ENCODE data around the gene RBP2. TPM values are rescaled to one million over a fixed set of nuclear protein-coding genes. Genes with fewer than 3 reads are reported as not detected.

RBP2 gene
- polyA plus RNA-seq, 2 of the 4 experiments (the other 2 are of a cell fraction): not detected

DNA sequence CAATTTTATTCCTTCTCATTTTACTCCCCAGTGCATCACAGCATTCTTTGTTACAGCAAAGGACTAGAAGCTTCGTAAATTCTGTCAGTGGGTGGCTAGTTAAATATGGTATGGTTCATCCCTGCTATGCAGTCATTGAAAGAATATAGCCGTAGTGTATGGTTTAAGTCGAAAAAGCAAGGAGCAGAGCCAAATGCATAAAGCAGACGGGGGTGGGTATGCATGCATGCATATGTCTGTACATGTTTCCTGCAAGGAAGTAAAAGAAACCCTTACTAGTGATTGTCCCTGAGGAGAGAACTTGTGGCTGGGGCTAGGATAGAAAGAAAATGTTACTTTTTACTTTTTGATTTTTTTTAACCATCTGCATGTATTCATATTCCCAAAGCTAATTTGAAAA, 19.9 kb downstream of the RBP2 start:
- no peak for TF ChIP-seq JUN (IDR thresholded peaks at IDR 0.05)
- TF ChIP-seq, protein P1, sequence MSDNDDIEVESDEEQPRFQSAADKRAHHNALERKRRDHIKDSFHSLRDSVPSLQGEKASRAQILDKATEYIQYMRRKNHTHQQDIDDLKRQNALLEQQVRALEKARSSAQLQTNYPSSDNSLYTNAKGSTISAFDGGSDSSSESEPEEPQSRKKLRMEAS (IDR thresholded peaks at IDR 0.05): no peak
- TF ChIP-seq, protein P2, sequence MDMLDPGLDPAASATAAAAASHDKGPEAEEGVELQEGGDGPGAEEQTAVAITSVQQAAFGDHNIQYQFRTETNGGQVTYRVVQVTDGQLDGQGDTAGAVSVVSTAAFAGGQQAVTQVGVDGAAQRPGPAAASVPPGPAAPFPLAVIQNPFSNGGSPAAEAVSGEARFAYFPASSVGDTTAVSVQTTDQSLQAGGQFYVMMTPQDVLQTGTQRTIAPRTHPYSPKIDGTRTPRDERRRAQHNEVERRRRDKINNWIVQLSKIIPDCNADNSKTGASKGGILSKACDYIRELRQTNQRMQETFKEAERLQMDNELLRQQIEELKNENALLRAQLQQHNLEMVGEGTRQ (IDR thresholded peaks at IDR 0.05): no peak
- TF ChIP-seq CHD4 (IDR thresholded peaks at IDR 0.05; ENCODE audit: borderline replicate concordance): no peak
- TF ChIP-seq EHF (CRISPR knock-in tag; IDR thresholded peaks at IDR 0.05): no peak
- TF ChIP-seq MAFK (IDR thresholded peaks at IDR 0.05; ENCODE audit: partially characterized antibody): no peak
- TF ChIP-seq TFCP2L1 (CRISPR knock-in tag; IDR thresholded peaks at IDR 0.05): no peak
- no peak for TF ChIP-seq HEYL (CRISPR knock-in tag; IDR thresholded peaks at IDR 0.05)
- Histone ChIP-seq H3K4me2 (no peak overlapping the region), H3K4me1 (no peaks in the 10 kb centered on the region), H3K27ac (no peak overlapping the region), H3K9me3 (no peaks in the 10 kb centered on the region), H3K4me3 (no peak overlapping the region)
- FAIRE-seq (no peak), DNase-seq (ENCODE audit: low read depth in 1 of 2, low spot score in 1 of 2) (no peak), ATAC-seq (no peak)
- ChIA-PET CTCF (interaction anchor here (2.1 kb wide), 1 partner anchor 105 kb away, joined by 8 read pairs; no protein-coding TSS in a partner anchor), POLR2A (no interaction called here)
- WGBS (ENCODE audit: missing lambda C conversion rate): 50% methylated on average over 4 of the region's 4 CpGs

DNA sequence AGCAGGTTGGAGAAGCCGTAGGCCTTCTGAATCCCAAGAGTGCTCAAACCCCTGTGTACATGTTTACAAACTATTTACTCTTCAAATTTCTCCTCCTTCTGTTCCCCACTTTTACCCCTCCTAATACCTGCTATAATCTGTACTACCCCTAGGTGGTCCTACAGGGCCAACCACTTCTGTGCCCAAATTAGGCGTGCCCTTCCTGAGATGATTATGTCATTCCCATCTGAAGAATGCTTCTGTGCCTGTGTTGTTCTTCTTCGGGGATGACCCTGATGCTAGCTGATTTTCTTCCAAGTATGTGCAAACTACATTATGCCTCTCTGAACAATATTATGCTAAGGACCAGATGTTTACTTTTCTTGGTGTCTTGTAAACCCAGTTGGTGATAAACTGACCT, 20.5 kb downstream of the RBP2 start:
- WGBS (ENCODE audit: missing lambda C conversion rate): 73% methylated on average over 3 of the region's 3 CpGs
- TF ChIP-seq TP53 (CRISPR knock-in tag; IDR thresholded peaks at IDR 0.05) (no peak), HEYL (CRISPR knock-in tag; IDR thresholded peaks at IDR 0.05) (no peak), KDM5A (IDR thresholded peaks at IDR 0.05) (no peak), SMC3 (IDR thresholded peaks at IDR 0.05) (no peak), NPAS2 (CRISPR knock-in tag; IDR thresholded peaks at IDR 0.05; ENCODE audit: borderline replicate concordance) (no peak)
- TF ChIP-seq, protein P3, sequence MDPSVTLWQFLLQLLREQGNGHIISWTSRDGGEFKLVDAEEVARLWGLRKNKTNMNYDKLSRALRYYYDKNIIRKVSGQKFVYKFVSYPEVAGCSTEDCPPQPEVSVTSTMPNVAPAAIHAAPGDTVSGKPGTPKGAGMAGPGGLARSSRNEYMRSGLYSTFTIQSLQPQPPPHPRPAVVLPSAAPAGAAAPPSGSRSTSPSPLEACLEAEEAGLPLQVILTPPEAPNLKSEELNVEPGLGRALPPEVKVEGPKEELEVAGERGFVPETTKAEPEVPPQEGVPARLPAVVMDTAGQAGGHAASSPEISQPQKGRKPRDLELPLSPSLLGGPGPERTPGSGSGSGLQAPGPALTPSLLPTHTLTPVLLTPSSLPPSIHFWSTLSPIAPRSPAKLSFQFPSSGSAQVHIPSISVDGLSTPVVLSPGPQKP (IDR thresholded peaks at IDR 0.05; ENCODE audit: low read depth, low read length): no peak
- TF ChIP-seq, protein P4, sequence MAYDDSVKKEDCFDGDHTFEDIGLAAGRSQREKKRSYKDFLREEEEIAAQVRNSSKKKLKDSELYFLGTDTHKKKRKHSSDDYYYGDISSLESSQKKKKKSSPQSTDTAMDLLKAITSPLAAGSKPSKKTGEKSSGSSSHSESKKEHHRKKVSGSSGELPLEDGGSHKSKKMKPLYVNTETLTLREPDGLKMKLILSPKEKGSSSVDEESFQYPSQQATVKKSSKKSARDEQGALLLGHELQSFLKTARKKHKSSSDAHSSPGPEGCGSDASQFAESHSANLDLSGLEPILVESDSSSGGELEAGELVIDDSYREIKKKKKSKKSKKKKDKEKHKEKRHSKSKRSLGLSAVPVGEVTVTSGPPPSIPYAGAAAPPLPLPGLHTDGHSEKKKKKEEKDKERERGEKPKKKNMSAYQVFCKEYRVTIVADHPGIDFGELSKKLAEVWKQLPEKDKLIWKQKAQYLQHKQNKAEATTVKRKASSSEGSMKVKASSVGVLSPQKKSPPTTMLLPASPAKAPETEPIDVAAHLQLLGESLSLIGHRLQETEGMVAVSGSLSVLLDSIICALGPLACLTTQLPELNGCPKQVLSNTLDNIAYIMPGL (CRISPR knock-in tag; IDR thresholded peaks at IDR 0.05; ENCODE audit: borderline replicate concordance): no peak
- TF ChIP-seq, protein P5, sequence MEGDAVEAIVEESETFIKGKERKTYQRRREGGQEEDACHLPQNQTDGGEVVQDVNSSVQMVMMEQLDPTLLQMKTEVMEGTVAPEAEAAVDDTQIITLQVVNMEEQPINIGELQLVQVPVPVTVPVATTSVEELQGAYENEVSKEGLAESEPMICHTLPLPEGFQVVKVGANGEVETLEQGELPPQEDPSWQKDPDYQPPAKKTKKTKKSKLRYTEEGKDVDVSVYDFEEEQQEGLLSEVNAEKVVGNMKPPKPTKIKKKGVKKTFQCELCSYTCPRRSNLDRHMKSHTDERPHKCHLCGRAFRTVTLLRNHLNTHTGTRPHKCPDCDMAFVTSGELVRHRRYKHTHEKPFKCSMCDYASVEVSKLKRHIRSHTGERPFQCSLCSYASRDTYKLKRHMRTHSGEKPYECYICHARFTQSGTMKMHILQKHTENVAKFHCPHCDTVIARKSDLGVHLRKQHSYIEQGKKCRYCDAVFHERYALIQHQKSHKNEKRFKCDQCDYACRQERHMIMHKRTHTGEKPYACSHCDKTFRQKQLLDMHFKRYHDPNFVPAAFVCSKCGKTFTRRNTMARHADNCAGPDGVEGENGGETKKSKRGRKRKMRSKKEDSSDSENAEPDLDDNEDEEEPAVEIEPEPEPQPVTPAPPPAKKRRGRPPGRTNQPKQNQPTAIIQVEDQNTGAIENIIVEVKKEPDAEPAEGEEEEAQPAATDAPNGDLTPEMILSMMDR (IDR thresholded peaks at IDR 0.05): no peak
- ATAC-seq (peak; percentile 62; a peak in 3 of 6 replicates), FAIRE-seq (no peak), DNase-seq (ENCODE audit: low read depth in 1 of 2, low spot score in 1 of 2) (peak in 1 of 2 experiments; percentile 4)
- Histone ChIP-seq H3K27ac (no peak overlapping the region), H3K4me2 (no peak overlapping the region), H3K4me3 (no peak overlapping the region), H3K4me1 (no peaks in the 10 kb centered on the region), H3K9me3 (no peaks in the 10 kb centered on the region)
- ChIA-PET POLR2A (no interaction called here), CTCF (interaction anchor here (2.1 kb wide), 1 partner anchor 106 kb away, joined by 8 read pairs; no protein-coding TSS in a partner anchor)

DNA sequence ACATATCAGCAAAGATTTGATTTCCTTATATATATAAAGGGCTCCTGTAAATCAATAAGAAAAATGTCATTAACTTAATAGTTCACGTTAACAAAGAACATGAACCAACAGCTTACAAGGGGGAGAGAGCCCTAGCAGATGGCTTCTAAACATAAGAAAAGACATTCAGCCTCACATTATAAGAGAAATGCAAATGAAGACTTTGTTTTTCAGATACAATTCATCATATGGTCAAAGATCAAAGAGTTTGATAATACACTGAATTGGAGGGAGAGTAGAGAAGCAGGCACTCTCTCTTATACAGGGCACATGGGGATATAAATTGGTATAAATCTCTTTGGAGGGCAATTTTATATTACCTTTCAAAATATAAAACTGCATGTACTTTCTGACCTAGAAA, 21.1 kb downstream of the RBP2 start:
- TF ChIP-seq TFCP2L1 (CRISPR knock-in tag; IDR thresholded peaks at IDR 0.05) (no peak), POLR2AphosphoS2 (conservative IDR thresholded peaks at IDR 0.05; ENCODE audit: low read length) (no peak), SMC3 (IDR thresholded peaks at IDR 0.05) (no peak), RARB (CRISPR knock-in tag; IDR thresholded peaks at IDR 0.05) (no peak), MAFK (IDR thresholded peaks at IDR 0.05; ENCODE audit: partially characterized antibody) (no peak), TP53 (CRISPR knock-in tag; IDR thresholded peaks at IDR 0.05) (no peak), RAD21 (conservative IDR thresholded peaks at IDR 0.05 in 1 of 2, IDR thresholded peaks at IDR 0.05 in 1 of 2) (no peak)
- TF ChIP-seq, protein P6, sequence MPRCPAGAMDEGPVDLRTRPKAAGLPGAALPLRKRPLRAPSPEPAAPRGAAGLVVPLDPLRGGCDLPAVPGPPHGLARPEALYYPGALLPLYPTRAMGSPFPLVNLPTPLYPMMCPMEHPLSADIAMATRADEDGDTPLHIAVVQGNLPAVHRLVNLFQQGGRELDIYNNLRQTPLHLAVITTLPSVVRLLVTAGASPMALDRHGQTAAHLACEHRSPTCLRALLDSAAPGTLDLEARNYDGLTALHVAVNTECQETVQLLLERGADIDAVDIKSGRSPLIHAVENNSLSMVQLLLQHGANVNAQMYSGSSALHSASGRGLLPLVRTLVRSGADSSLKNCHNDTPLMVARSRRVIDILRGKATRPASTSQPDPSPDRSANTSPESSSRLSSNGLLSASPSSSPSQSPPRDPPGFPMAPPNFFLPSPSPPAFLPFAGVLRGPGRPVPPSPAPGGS (IDR thresholded peaks at IDR 0.05): no peak
- POLR2A ChIA-PET: no interaction called here
- Histone ChIP-seq H3K4me1 (no peaks in the 10 kb centered on the region), H3K4me2 (no peak overlapping the region), H3K27ac (no peak overlapping the region), H3K4me3 (no peak overlapping the region), H3K9me3 (no peaks in the 10 kb centered on the region)
- FAIRE-seq (no peak), DNase-seq (ENCODE audit: low read depth in 1 of 2, low spot score in 1 of 2) (no peak), ATAC-seq (no peak)
- CTCF ChIA-PET: interaction anchor here (2.1 kb wide), 1 partner anchor 107 kb away, joined by 8 read pairs; no protein-coding TSS in a partner anchor
- WGBS (ENCODE audit: missing lambda C conversion rate): 64% methylated on average over 1 of the region's 1 CpG
